Germinal center (tissue), 1 donor: ENCODE data around the gene MARVELD2.
"Not testable (repeated sequence)": the region's sequence is repeated elsewhere in the genome, so short reads cannot be mapped to it uniquely, and the experiment has no call there.

Source experiments
- DNase-seq: peaks from one replicate; pipeline ENCODE4 v3.0.0; 2012; ENCODE audit warnings: mixed read lengths, low spot score

MARVELD2 gene, protein sequence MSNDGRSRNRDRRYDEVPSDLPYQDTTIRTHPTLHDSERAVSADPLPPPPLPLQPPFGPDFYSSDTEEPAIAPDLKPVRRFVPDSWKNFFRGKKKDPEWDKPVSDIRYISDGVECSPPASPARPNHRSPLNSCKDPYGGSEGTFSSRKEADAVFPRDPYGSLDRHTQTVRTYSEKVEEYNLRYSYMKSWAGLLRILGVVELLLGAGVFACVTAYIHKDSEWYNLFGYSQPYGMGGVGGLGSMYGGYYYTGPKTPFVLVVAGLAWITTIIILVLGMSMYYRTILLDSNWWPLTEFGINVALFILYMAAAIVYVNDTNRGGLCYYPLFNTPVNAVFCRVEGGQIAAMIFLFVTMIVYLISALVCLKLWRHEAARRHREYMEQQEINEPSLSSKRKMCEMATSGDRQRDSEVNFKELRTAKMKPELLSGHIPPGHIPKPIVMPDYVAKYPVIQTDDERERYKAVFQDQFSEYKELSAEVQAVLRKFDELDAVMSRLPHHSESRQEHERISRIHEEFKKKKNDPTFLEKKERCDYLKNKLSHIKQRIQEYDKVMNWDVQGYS

GRCh38 chr5:69414885-69415583 lies at the start of gene MARVELD2:
Gene MARVELD2, plus strand, starts transcription at chr5:69415116. Its CDS starts 4,270 bp downstream, at chr5:69419386.
- DNase-seq: peak; percentile 69

GRCh38 chr5:69367697-69368279 lies 47.1 kb upstream of the MARVELD2 start:
- no peak for DNase-seq

DNA sequence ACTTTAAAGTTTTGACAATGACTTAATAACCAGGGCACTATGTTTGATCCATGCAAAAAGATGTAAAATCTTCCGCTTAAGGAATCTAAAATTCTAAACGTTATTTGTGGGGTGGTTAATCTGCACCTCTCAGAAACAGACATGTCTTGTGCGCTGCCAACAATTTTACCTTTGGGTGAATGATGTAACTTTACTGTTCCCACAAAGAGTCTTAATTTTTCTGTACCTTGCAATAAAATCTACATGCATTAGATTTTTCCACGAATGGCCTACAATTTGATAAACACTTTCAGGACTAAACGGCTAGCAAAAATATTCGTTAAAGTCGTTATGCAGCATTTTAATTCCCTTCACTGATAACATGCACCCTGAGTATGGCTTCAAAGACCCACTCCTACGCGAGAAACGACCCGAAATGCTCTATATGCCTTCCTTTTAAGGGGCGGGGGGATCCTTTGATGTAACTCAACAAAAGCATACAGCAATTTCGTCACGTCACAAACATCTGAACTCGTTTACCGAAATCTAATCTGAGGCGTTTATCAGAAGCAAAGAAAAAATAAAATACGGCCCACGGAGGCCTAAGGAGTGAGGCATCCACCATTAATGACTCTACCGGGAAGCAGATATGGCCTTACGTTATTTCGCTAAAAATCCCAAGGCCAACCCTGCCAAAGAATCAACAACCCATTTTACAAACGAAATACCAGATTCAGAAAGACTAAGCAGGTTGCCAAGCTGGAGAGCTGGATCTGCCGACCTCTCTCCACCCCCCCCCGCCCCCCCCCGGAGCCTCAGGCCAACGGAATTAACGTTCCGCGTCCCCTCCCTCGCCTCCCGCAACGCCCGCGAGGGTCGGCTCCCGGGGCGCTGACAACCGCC lies 46.2 kb upstream of the MARVELD2 start:
- DNase-seq: no peak

DNA sequence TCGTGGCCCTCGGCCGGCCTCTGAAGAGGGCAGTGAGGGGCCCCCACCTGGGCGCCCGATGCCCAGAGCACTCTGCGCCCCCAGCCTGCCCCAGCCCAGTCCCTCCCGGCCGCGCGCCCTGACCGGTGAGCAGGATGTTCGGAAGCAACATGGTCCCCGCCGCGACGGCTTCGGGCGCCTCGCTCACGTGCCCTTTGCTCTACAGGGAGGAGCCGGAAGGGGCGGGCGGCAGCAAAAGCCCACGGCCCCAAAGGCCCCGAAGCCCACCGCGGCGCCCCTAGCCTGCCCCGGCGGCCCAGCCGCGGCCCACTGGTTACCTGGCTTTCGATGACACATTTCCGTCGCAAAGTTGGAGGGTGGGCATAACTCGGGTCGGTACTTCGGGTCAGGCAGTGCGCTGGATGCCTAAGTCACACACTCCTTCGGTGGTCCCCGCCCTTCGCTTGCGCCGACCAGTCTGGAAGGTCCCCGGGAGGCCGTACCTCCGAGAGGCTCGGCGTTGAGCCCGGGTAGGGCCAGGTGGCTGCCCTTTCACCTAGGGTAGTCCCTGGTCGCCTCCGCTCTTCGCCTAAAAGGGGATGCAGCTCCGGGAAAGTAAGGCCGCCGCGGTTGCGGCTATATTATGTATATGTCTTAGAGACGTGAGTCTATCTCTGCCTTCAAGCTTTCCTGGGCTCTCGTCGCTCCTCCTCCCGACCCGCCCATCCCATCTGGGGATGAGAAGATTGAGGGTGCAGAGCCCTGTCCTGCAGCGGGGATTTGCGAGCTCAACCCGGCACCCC lies 45.4 kb upstream of the MARVELD2 start, which contains the start of the genes AK6, RAD17 and TAF9:
Gene AK6 (minus strand): TSS at position 181 of the 782 bp plus-strand sequence. CDS start 30 bp downstream, at position 151.
Gene RAD17 (plus strand): TSS at position 479 of the 782 bp plus-strand sequence. CDS start 2,391 bp downstream, outside the sequence.
Gene TAF9 (minus strand): TSS at position 181 of the 782 bp plus-strand sequence. CDS start 3,783 bp downstream, outside the sequence.
- peak; percentile 90 for DNase-seq

- DNase-seq: not testable (repeated sequence)
These were observed 44.6 kb upstream of the MARVELD2 start for GRCh38 chr5:69370335-69370734.

GRCh38 chr5:69372394-69372793 lies 42.5 kb upstream of the MARVELD2 start:
- DNase-seq: no peak

GRCh38 chr5:69374911-69375446 lies 39.9 kb upstream of the MARVELD2 start:
- peak; percentile 60 for DNase-seq

DNA sequence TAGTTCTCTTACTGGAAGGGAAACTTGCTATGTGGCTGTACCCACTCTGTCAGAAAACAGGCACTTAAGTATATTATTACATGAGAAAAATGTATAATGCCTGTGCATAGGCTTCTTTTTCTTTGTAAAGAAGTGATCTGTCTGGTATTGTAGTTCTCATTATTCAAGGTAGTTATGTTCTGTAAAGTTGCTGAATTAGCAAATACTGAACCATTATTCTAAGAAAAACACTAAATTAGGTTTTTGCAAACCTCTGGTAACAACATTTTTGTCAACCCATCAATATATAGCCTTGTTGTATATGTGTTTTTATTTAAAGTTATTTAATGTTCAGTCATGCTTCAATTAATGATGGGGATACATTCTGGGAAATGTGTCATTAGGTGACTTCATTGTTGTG lies 36.5 kb upstream of the MARVELD2 start:
- DNase-seq: no peak

DNA sequence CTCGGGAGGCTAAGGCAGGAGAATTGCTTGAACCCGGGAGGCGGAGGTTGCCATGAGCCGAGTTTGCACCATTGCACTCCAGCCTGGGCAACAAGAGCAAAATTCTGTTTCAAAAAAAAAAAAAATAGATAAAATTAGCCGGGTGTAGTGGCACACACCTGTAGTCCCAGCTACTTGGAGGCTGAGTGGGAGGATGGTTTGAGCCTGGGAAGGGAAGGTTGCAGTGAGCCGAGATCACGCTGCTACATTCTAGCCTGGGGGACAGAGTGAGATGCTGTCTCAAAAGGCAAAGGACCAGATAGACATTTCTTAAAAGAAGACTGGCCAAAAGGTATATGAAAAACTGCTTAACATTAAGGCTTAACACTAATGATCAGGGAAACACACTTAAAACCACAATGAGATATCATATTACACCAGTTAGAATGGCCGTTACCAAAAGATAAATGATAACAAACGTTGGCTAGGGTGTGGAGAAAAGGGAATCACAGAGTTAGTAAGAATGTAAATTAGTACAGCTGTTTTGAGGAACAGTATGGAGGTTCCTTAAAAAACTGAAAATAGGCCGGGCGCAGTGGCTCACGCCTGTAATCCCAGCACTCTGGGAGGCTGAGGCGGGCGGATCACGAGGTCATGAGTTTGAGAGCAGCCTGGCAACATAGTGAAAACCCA lies 10.1 kb upstream of the MARVELD2 start:
- DNase-seq: no peak

DNA sequence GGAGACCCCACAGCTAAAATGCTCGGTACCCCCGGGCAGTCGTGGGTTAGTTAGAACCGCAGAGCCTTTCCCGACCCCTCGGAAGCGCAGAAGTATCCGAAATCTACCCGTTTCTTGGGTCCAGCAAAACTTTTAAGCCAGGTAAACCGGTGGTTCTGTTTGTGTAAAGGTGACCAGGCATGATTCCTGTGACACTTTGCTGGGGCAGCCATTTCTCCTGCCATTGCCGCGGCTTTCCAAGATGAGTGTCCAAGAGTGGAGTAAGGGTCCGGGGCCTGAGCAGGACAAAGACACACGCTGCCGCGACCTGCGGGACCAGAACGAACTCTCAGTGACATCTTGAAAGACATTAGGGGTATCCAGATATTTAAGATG lies 655 bp downstream of the MARVELD2 start:
- no peak for DNase-seq

GRCh38 chr5:69416180-69416579 lies 1.3 kb downstream of the MARVELD2 start:
- DNase-seq: no peak

GRCh38 chr5:69416699-69417098 lies 1.8 kb downstream of the MARVELD2 start:
- no peak for DNase-seq

DNA sequence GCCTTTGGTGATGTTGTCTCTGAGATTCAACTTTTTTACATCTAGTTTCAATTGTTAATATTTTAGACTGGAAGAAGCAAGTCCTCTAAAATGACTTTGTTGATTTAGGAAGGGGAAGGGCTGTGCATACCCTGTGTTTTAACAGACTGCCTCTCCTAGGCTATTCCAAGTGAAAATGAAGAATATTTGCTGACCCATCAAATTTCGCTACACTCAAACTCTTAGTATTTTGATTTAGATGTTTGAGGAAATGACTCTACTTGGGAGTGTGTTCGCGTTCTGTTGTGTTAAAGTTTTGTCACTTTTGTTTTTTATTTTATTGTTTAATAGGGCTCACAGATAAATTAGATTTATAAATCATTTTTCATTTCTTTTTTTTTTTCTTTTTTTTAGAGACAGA lies 3.6 kb downstream of the MARVELD2 start:
- no peak for DNase-seq

DNA sequence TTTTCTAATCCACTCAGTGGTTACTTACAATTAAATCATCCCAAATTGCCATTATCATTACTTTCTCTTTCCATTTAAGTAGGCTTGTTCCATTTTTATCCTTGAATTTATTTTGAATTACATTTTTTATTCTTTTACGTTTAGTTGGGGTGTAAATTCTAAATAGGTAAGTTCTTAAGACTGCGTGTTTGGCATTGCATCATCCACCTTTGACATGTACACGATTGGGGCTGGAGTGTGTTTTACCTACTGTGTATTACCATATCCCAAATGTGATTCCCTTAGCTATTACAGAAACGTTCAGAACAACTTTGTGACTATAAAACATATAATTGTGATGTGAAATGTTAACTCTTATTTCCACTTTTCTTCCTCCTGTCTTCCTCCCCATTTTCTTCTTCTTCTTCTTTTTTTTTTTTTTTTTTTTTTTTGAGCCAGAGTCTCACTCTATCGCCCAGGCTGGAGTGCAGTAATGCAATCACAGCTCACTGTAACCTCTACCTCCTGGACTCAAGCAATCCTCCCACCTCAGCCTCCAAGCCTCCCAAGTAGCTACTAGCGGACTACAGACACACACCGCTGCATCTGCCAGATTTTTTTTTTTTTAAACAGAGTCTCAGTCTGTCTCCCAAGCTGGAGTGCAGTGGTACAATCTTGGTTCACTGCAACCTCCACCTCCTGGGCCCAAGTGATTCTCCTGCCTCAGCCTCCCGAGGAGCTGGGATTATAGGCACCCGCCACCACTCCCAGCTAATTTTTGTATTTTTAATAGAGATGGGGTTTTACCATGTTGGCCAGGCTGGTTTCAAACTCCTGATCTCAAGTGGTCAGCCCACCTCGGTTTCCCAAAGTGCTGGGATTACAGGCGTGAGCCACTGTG lies 16.7 kb downstream of the MARVELD2 start:
- DNase-seq: no peak

- DNase-seq: no peak
These were observed 17.7 kb downstream of the MARVELD2 start for GRCh38 chr5:69432412-69433206.

DNA sequence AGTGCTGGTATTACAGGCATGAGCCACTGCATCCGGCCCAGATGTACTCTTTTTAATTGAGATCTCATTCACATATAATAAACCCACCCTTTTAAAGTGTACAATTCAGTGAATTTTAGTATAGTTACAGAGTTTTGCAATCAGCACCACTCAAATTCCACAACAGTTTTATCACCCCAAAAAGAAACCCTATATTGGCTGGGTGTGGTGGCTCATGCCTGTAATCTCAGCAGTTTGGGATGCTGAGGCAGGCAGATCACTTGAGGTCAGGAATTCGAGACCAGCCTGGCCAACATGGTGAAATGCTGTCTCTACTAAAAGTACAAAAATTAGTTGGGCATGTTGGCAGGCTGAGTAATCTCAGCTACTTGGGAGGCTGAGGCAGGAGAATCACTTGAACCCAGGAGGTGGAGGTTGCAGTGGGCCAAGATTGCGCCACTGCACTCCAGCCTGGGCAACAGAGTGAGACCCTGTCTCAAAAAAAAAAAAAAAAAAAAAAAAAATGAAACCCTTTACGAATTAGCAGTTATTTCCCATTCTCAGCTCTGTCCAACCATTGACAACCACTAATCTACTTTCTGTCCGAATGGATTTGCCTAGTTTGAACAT lies 20.5 kb downstream of the MARVELD2 start:
- not testable (repeated sequence) for DNase-seq

GRCh38 chr5:69444127-69444754 lies 29.3 kb downstream of the MARVELD2 start:
- DNase-seq: no peak
